K562 (cell line): ENCODE data around the gene OR6S1. TPM values are rescaled to one million over a fixed set of nuclear protein-coding genes. Genes with fewer than 3 reads are reported as not detected.
A peak's percentile ranks its signal among the peaks of the same experiment; 100 is the strongest.

Experiments used
- CTBP1 ChIP-seq: fragments of 450-650 bp; IDR thresholded peaks from 2 replicates; pipeline ENCODE4 v1.6.1; 2016; ENCODE audit warnings: borderline replicate concordance
- EP400 ChIP-seq: fragments of 450-650 bp; IDR thresholded peaks from 2 replicates; pipeline ENCODE4 v1.6.1; 2017; ENCODE audit warnings: antibody characterized with exemption, mild to moderate bottlenecking, moderate library complexity
- GTF2B ChIP-seq: IDR thresholded peaks from 2 replicates; pipeline ENCODE4 v1.6.1; 2011; ENCODE audit not compliant: insufficient read length; ENCODE audit errors: extremely low read depth
- KAT2B ChIP-seq: IDR thresholded peaks from one replicate; pipeline ENCODE4 v1.6.1; 2012; ENCODE audit warnings: low read depth, mild to moderate bottlenecking, control low read depth, inconsistent platforms, low read length, moderate library complexity
- NCOA6 ChIP-seq: fragments of 450-650 bp; IDR thresholded peaks from 2 replicates; pipeline ENCODE4 v1.6.1; 2017; ENCODE audit warnings: mild to moderate bottlenecking
- NRF1 ChIP-seq, 2 experiments: fragments of 450-650 bp; IDR thresholded peaks in 1 of 2; conservative IDR thresholded peaks in 1 of 2; 2 replicates each; pipeline ENCODE4 v1.6.1; 2014; ENCODE audit warnings: mild to moderate bottlenecking in 2 of 2
- RBFOX2 ChIP-seq: fragments of 200-400 bp; formaldehyde crosslinking; IDR thresholded peaks from 2 replicates; pipeline ENCODE4 v1.6.1; 2017; ENCODE audit warnings: low read depth, mild to moderate bottlenecking, low read length, moderate library complexity
- SUPT5H ChIP-seq: fragments of 450-650 bp; IDR thresholded peaks from 2 replicates; pipeline ENCODE4 v1.6.1; 2016
- TBP ChIP-seq: optimal IDR thresholded peaks from 2 replicates; pipeline ENCODE3; 2011; ENCODE audit warnings: low read depth, low read length, improper control_type of control experiment
- TCF3 ChIP-seq: sonication (generic); formaldehyde crosslinking; IDR thresholded peaks from 2 replicates; pipeline ENCODE4 v1.4.0; 2020; ENCODE audit warnings: mild to moderate bottlenecking, missing genetic modification reagents
- ZFP30 ChIP-seq: fragments of 250-450 bp; sonication (Bioruptor Pico); IDR thresholded peaks from 2 replicates; pipeline ENCODE4 v1.8.0; 2022; ENCODE audit warnings: moderate library complexity, mild to moderate bottlenecking, inconsistent platforms, borderline replicate concordance
- ZFP36 ChIP-seq: fragments of 150-350 bp; IDR thresholded peaks from 2 replicates; pipeline ENCODE4 v1.6.1; 2018; ENCODE audit warnings: low read length, low read depth; ENCODE audit not compliant: partially characterized antibody
- ZNF263 ChIP-seq: sonication (generic); formaldehyde crosslinking; IDR thresholded peaks from 2 replicates; pipeline ENCODE4 v1.8.0; 2022; ENCODE audit warnings: mild to moderate bottlenecking, missing genetic modification reagents, borderline replicate concordance
- ZNF347 ChIP-seq: fragments of 450-650 bp; formaldehyde crosslinking; IDR thresholded peaks from 2 replicates; pipeline ENCODE4 v1.4.0; 2020; ENCODE audit warnings: low read depth, mild to moderate bottlenecking, moderate library complexity
- ZNF77 ChIP-seq: fragments of 250-450 bp; sonication (Bioruptor Pico); IDR thresholded peaks from 2 replicates; pipeline ENCODE4 v1.5.0; 2020
- polyA plus RNA-seq, 8 experiments: library from polyadenylated mRNA; depleted of rRNA in 4 of 8; stranded (reverse) in 5 of 8; unstranded in 3 of 8; fragments of >200 nt; fragmentation: Nextera tagmentation in 2 of 8; fragmentation: Illumina TruSeq in 1 of 8; extraction: Ambion mirVana in 2 of 8; extraction: Trizol in 1 of 8; gene quantifications; 2 replicates each; pipeline versions ENCODE4 v1.2.1 to v1.2.3, GENCODE V29; 2011 to 2014; ENCODE audit warnings: inconsistent platforms in 1 of 8, missing spikeins in 1 of 8
- total RNA-seq, 7 experiments: library from RNA; depleted of rRNA in 6 of 7; stranded (reverse); fragments of >200 nt in 6 of 7; fragmentation: Illumina TruSeq in 2 of 7; extraction: Trizol in 2 of 7; gene quantifications; 2 replicates each; pipeline versions ENCODE4 v1.2.1 to v1.2.3, GENCODE V29; 2011 to 2021; ENCODE audit warnings: low replicate concordance in 1 of 7
- TF ChIP-seq, protein P1 (sequence below): IDR thresholded peaks from 3 replicates; pipeline ENCODE4 v1.6.1; 2011; ENCODE audit warnings: borderline replicate concordance, mild to moderate bottlenecking, moderate library complexity; ENCODE audit not compliant: insufficient read length; ENCODE audit errors: extremely low read depth

OR6S1 gene
- total and polyA plus RNA-seq, 9 of the 15 experiments (the other 6 are each of a cell fraction or from before 2014, with no cell fraction given) = not detected

DNA sequence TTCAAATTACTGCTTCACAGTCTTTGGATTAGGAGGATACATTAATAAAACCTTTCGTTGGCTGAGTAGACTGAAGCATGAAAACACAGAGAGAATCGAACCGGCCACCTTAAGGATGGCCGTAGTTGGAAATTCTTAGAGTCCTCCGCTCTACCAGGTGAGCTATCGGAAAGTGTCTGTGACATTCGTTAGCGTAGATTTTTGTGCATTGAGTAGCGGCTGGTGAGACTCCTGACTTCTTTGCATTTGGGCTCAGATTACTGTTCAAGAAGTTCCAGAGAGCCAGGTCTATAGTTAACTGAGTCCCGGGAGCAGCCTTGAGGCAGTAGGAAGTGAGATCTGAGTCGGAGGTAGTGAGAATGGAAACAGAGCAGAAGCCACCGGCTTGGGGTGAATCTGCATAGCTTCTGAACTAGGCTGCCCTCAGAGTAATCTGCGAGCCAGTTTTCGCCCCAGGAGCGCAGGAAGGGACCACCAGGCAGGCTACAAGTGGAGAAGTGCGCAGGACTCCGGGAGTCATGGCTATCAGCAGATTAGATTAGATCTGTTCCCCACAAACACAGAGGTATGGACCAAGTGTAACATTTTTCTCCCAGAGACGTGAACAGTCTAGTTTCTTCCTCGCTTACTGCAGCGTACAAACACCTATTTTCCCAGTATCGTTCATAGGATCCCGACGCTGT, 11.0 kb downstream of the OR6S1 start (continued):
- TF ChIP-seq ZNF347 (no peak), RBFOX2 (no peak), EP400 (no peak), GTF2B (no peak), ZNF77 (no peak), NRF1 (conservative IDR thresholded peaks at IDR 0.05 in 1 of 2, IDR thresholded peaks at IDR 0.05 in 1 of 2) (peak in 1 of 2 experiments; percentile 53; a peak in 2 of 4 replicates), CTBP1 (0 out of 2 replicates have a peak, but pooled peaks have one; percentile 11), TBP (peak; percentile 99), TCF3 (CRISPR knock-in tag) (no peak), ZFP36 (no peak), KAT2B (no peak), ZFP30 (no peak), NCOA6 (no peak), ZNF263 (CRISPR knock-in tag) (no peak), SUPT5H (no peak)
- TF ChIP-seq, protein P1, sequence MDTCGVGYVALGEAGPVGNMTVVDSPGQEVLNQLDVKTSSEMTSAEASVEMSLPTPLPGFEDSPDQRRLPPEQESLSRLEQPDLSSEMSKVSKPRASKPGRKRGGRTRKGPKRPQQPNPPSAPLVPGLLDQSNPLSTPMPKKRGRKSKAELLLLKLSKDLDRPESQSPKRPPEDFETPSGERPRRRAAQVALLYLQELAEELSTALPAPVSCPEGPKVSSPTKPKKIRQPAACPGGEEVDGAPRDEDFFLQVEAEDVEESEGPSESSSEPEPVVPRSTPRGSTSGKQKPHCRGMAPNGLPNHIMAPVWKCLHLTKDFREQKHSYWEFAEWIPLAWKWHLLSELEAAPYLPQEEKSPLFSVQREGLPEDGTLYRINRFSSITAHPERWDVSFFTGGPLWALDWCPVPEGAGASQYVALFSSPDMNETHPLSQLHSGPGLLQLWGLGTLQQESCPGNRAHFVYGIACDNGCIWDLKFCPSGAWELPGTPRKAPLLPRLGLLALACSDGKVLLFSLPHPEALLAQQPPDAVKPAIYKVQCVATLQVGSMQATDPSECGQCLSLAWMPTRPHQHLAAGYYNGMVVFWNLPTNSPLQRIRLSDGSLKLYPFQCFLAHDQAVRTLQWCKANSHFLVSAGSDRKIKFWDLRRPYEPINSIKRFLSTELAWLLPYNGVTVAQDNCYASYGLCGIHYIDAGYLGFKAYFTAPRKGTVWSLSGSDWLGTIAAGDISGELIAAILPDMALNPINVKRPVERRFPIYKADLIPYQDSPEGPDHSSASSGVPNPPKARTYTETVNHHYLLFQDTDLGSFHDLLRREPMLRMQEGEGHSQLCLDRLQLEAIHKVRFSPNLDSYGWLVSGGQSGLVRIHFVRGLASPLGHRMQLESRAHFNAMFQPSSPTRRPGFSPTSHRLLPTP = peak; percentile 76
